Islet of Langerhans (tissue), 1 donor: Measurements from ENCODE around the gene EPHB2.
"Not testable (repeated sequence)": the region's sequence is repeated elsewhere in the genome, so short reads cannot be mapped to it uniquely, and the experiment has no call there.

ENCODE experiments used
- FAIRE-seq: peaks from one replicate; lab custom pipeline; 2011; peaks lifted over from hg19 to GRCh38; lab: Jason Lieb, UNC

Gene EPHB2

GRCh38 chr1:22691031-22691753 lies 19.4 kb upstream of the EPHB2 start:
- no peak for FAIRE-seq

GRCh38 chr1:22694172-22694571 lies 16.5 kb upstream of the EPHB2 start:
- no peak for FAIRE-seq

GRCh38 chr1:22696610-22697009 lies 14.0 kb upstream of the EPHB2 start:
- FAIRE-seq = no peak

GRCh38 chr1:22697980-22698379 lies 12.7 kb upstream of the EPHB2 start:
- no peak for FAIRE-seq

GRCh38 chr1:22699681-22700520 lies 10.7 kb upstream of the EPHB2 start:
- no peak for FAIRE-seq

- no peak for FAIRE-seq
Observed at GRCh38 chr1:22702296-22703085, 8.1 kb upstream of the EPHB2 start.

- FAIRE-seq = peak; percentile 95
Observed at GRCh38 chr1:22704440-22705067, 6.1 kb upstream of the EPHB2 start.

GRCh38 chr1:22705586-22705985 lies 5.1 kb upstream of the EPHB2 start:
- FAIRE-seq = no peak

- FAIRE-seq = not testable (repeated sequence)
Observed at GRCh38 chr1:22706100-22706499, 4.5 kb upstream of the EPHB2 start.

- FAIRE-seq = no peak
Observed at GRCh38 chr1:22708777-22709176, 1.9 kb upstream of the EPHB2 start.

- no peak for FAIRE-seq
Observed at GRCh38 chr1:22709227-22709626, 1.4 kb upstream of the EPHB2 start.

GRCh38 chr1:22709891-22710700 lies 543 bp upstream of the EPHB2 start:
- no peak for FAIRE-seq

- FAIRE-seq = no peak
Observed at GRCh38 chr1:22711071-22711470, 432 bp downstream of the EPHB2 start.

GRCh38 chr1:22711591-22712501 lies 1.2 kb downstream of the EPHB2 start:
- FAIRE-seq = no peak

- no peak for FAIRE-seq
Observed at GRCh38 chr1:22712502-22713271, 2.0 kb downstream of the EPHB2 start.

- no peak for FAIRE-seq
Observed at GRCh38 chr1:22714455-22714854, 3.8 kb downstream of the EPHB2 start.

GRCh38 chr1:22717037-22717760 lies 6.6 kb downstream of the EPHB2 start:
- FAIRE-seq = no peak

- no peak for FAIRE-seq
Observed at GRCh38 chr1:22721122-22721873, 10.7 kb downstream of the EPHB2 start.
